GDM1 (cell line): Measurements from ENCODE around the gene RAB22A.
"Not testable (repeated sequence)": the region's sequence is repeated elsewhere in the genome, so short reads cannot be mapped to it uniquely, and the experiment has no call there.

Experiments
- DNase-seq: peaks from one replicate; lab custom pipeline; 2025; lab: John Stamatoyannopoulos, UW

The RAB22A gene

GRCh38 chr20:58344741-58345140 is 35.2 kb downstream of the RAB22A start:
- no peak for DNase-seq

DNA sequence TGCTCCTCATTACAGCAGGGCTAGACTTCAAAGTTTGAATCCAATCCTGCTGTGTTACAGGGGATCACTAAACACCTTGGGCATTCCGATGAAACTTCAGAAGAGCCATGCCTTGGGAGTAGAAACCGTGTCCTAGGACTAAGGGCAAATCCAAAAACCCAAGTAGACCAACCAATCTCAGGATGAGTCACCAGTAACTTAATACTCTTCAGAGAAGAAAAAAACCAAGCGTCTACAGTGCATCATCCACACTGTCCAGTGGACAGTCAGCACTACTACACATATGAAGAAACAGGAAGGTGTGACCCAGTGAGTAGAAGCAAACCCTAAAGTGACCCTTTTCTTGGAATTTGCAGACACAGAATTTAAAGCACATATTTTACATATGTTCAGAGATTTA is 40.1 kb downstream of the RAB22A start:
- DNase-seq, result no peak

- DNase-seq, result no peak
Measured at GRCh38 chr20:58352468-58352867, 43.0 kb downstream of the RAB22A start.

DNA sequence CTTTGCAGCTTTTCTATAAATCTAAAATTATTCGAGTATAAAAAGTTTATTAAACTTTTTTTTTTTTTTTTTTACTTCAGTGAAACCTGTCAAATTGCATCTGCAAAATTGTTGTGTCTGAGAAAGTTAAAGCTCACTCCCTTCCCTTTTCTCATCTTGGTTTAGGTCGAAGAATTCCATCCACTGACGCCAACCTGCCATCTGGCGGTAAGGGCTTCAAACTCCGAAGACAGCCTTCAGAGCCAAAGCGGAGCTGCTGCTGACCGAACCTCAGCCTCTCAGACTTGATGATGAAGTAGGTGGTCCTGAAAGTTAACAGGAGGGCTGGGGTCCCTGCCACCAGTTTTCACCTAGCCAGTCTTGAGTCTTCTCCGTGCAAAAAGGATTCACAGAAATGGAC is 49.9 kb downstream of the RAB22A start:
- no peak for DNase-seq

- DNase-seq, result no peak
Measured at GRCh38 chr20:58360936-58361335, 51.4 kb downstream of the RAB22A start.

GRCh38 chr20:58361481-58362205 is 52.1 kb downstream of the RAB22A start:
- DNase-seq, result no peak

GRCh38 chr20:58362206-58362516 is 52.6 kb downstream of the RAB22A start:
- no peak for DNase-seq

GRCh38 chr20:58362970-58363369 is 53.5 kb downstream of the RAB22A start:
- DNase-seq, result no peak

DNA sequence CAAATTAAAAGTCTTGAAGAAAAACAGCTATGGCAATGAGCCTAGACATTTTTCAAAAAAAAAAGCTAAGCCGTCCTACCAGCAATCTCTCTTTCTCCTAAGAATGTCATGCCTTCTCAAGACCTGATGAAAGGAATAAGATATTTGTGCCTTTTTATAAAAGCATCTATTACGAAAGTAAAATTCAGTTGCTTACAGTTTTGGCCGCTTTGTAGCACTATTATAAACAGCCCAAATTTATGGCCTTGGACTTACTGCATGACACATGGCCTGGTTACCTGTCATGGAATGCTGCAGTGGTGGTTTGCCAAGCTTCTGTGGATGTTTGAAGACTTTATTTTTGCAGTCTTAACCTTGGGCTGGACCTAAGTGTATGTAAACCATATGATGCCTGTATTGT is 57.4 kb downstream of the RAB22A start:
- DNase-seq, result no peak

GRCh38 chr20:58372806-58373205 is 63.3 kb downstream of the RAB22A start:
- DNase-seq, result no peak

GRCh38 chr20:58373296-58373695 is 63.8 kb downstream of the RAB22A start:
- not testable (repeated sequence) for DNase-seq

DNA sequence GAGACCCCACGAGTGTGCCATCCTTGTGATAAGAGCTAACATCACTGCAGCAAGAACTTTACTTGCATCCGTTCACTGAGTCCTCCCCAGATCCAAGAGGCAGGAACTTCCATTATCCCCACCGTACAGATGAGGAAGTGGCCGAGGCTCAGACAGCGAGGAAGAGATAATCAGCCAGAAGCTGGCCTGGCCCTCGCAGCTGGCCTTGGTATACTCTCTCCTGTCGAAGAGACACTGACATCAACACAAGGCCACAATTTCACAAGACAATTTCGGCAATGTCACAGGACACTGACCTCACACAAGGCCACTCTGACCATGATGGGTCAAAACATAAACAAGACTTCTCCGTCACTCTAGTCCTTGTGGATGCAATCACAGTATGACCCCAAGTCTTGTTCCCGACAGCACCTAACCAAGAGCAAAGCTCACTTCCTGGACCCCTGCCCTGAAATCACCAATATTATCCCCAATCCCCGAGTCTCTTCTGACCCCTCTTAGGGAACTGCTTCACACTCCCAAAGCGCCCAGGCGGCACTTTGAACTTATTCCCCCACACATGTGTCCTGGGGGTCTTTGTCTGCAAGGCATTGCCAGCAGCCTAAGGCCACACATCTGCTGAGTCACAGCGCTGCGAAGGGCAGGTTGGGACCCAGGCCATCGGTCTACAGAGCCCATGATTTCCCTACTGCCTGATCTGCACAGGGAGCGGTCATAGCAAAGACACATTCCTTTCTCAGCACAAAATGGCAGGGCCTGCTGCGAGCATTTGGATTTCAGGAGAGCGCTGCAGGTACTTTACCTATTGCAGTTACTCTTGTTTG is 64.7 kb downstream of the RAB22A start:
- DNase-seq, result no peak

- DNase-seq, result no peak
Measured at GRCh38 chr20:58374906-58375758, 65.6 kb downstream of the RAB22A start.

GRCh38 chr20:58375759-58376352 is 66.3 kb downstream of the RAB22A start:
- no peak for DNase-seq

GRCh38 chr20:58377017-58377416 is 67.5 kb downstream of the RAB22A start:
- no peak for DNase-seq

DNA sequence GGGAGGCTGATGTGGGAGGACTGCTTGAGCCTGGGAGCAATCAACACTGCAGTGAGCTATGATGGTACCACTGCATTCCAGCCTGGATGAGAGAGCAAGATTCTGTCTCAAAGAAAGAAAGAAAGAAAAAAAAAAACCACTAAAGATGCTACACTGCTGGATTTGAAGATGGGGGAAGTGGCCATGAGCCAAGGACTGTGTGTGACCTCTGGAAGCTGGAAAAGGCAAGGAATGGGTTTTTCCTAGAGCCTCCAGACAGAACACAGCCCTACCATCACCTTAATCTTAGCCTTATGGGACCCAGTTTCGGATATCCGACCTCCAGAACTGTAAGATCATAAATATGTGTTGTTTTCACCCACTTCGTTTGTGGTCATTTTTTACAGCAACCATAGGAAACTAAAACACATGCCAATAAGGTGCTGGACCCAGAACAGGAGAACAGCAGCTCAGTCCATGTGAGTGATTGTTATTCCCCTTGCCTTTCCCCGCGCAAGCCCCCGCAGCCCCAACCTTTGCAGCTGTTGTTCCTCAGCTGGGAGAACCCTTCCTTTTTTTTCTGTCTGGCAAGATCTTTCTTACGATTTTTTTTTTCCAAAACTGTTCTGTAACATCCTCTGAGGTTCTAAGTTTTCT is 68.4 kb downstream of the RAB22A start:
- DNase-seq, result no peak

- DNase-seq, result no peak
Measured at GRCh38 chr20:58378704-58379103, 69.2 kb downstream of the RAB22A start.

GRCh38 chr20:58381627-58382026 is 72.1 kb downstream of the RAB22A start:
- no peak for DNase-seq

- no peak for DNase-seq
Measured at GRCh38 chr20:58382096-58382495, 72.6 kb downstream of the RAB22A start.

DNA sequence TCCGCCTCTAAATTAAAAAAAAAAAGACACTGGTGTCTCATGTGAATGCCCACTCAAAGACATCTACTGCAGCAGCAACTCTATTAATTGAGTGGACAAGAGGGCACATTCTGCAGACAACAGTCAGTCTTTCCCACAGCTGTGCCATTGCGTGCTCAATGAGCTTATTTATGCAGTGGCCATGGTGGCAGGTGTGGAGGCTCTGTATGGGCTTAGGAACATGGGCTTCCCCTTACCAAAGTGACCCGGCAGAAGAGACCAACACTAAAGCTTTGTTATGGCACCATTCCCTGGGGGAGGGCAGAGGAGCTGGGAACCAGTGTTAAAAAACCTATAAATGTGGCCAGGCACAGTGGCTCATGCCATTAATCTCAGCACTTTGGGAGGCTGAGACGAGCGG is 75.3 kb downstream of the RAB22A start:
- DNase-seq, result no peak

DNA sequence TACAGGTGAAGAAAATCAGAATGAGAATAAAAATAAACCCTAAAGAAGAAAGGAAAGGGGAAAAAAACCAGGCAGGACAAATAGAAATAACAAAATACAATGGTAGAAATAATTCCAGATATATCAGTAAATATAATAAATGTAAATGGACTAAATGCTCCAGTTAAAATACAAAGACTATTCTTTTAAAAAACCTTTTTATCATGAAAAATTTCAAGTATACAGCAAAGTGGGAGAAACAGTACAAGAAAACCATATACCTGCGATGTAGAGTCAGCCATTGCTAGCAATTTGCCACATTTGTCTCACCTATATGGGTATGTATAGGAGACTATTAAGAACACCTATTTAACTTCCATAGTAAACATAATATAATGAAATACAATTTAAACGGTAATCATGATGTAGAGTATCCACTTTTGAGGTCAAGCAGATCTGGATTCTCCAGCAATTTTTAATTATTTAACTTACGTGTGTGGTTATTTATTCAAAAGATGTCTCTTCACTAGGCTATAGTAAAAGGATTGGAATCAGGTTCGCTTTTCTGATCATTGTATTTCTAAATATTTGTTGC is 78.6 kb downstream of the RAB22A start:
- no peak for DNase-seq
